Spleen (tissue), 11 donors: ENCODE data around the gene JARID2. TPM values are rescaled to one million over a fixed set of nuclear protein-coding genes. Genes with fewer than 3 reads are reported as not detected.
A peak's percentile ranks its signal among the peaks of the same experiment; 100 is the strongest.

ENCODE experiments used
- DNase-seq: peaks from one replicate; pipeline ENCODE4 v3.0.0-alpha.2; 2020
- H3K27ac ChIP-seq, 8 donors: fragments of 200-600 bp; sonication (generic) in 7 of 8; 1 replicate in 4 of 8; 2 replicates in 4 of 8; pipeline versions ENCODE4 v1.5.0 to v1.8.0; 2016 to 2021; ENCODE audit warnings: inconsistent platforms in 4 of 8, mild to moderate bottlenecking in 4 of 8, moderate library complexity in 1 of 8
- H3K27me3 ChIP-seq, 7 donors: fragments of 200-600 bp; sonication (generic) in 6 of 7; replicated peaks in 1 of 7; 1 replicate in 4 of 7; 2 replicates in 3 of 7; pipeline versions ENCODE4 v1.5.0 to v1.8.0; 2016 to 2021; ENCODE audit warnings: inconsistent platforms in 3 of 7, mild to moderate bottlenecking in 1 of 7
- H3K36me3 ChIP-seq, 6 donors: fragments of 200-600 bp; sonication (generic) in 5 of 6; 1 replicate in 4 of 6; 2 replicates in 2 of 6; pipeline versions ENCODE4 v1.5.0 to v1.8.0; 2016 to 2021; ENCODE audit warnings: inconsistent platforms in 2 of 6
- H3K4me1 ChIP-seq, 6 donors: fragments of 200-600 bp; sonication (generic) in 5 of 6; 1 replicate in 3 of 6; 2 replicates in 3 of 6; pipeline versions ENCODE4 v1.5.0 to v1.8.0; 2016 to 2021; ENCODE audit warnings: inconsistent platforms in 3 of 6
- H3K4me3 ChIP-seq, 8 donors: fragments of 200-600 bp; sonication (generic) in 7 of 8; 1 replicate in 4 of 8; 2 replicates in 4 of 8; pipeline versions ENCODE4 v1.5.0 to v1.8.0; 2016 to 2021; ENCODE audit warnings: inconsistent platforms in 4 of 8, mild to moderate bottlenecking in 4 of 8, moderate library complexity in 2 of 8
- H3K9me3 ChIP-seq, 8 donors: fragments of 200-600 bp; sonication (generic) in 7 of 8; 1 replicate in 4 of 8; 2 replicates in 4 of 8; pipeline versions ENCODE4 v1.5.0 to v1.8.0; 2016 to 2021; ENCODE audit warnings: inconsistent platforms in 4 of 8
- POLR2A ChIP-seq, 3 donors: fragments of 450-650 bp; IDR thresholded peaks; one replicate each; pipeline ENCODE4 v1.5.1; 2017; ENCODE audit warnings: antibody characterized with exemption in 3 of 3, mild to moderate bottlenecking in 1 of 3
- POLR2AphosphoS5 ChIP-seq, 3 donors: sonication (generic); formaldehyde crosslinking; IDR thresholded peaks; one replicate each; pipeline ENCODE4 v1.5.1; 2017; ENCODE audit warnings: antibody characterized with exemption in 3 of 3
- WGBS, 5 donors: extraction: QIAGEN DNeasy Blood & Tissue Kit in 3 of 5; methylation state at CpG; one replicate each; pipeline versions ENCODE4 v1.1.5 to v1.1.7; 2013 to 2018; 5-methylcytosine and 5-hydroxymethylcytosine counted together
- intact Hi-C: fragments of 100-400 bp; cut with DNase I; formaldehyde crosslinking; loops from one replicate; pipeline ENCODE4 v1.15.0; 2023; ENCODE audit warnings: low total_unique reads
- polyA plus RNA-seq, 3 donors: library from polyadenylated mRNA; stranded (reverse); fragments of 200-250 nt; gene quantifications; one replicate each; pipeline ENCODE4 v1.2.1, GENCODE V29; 2013
- total RNA-seq, 7 donors: library from RNA; depleted of rRNA in 3 of 7; stranded (reverse); fragments of >200 nt in 3 of 7; fragmentation: NEBNext Ultra II Directional in 4 of 7; extraction: Animal tissue kit (Norgen Biotek cat#: 25700) in 4 of 7; gene quantifications; one replicate each; pipeline versions ENCODE4 v1.1.0 to v1.2.1, GENCODE V29; 2016 to 2021
- TF ChIP-seq, protein P1 (sequence below), 11 experiments: fragments of 200-600 bp in 7 of 11; fragments of 450-650 bp in 4 of 11; sonication (generic) in 4 of 11; IDR thresholded peaks in 8 of 11; conservative IDR thresholded peaks in 3 of 11; 1 replicate in 7 of 11; 2 replicates in 4 of 11; pipeline versions ENCODE4 v1.4.0 to v1.8.0; 2016 to 2021; ENCODE audit warnings: antibody characterized with exemption in 11 of 11, inconsistent platforms in 4 of 11, mild to moderate bottlenecking in 1 of 11
- donor health status: healthy with polysubstance abuse.
- donor health status: DM: no; HTN: no; CAD: no; lungs with moderate emphysema.
- donor health status: DM: no; HTN: no; CAD: no.
- donor health status: Bipolar disorder and iron deficiency.
- donor health status: healthy.
- donor health status: DM: no; HTN: no; CAD: no.
- donor health status: DM: yes; HTN: yes; CAD: no.

JARID2 gene
- total and polyA plus RNA-seq, 10 donors, result 4.4 to 27.1 (median 20.6) TPM

- Histone ChIP-seq H3K9me3 (no peaks in the 10 kb centered on the region), H3K36me3 (peaks cover 4 to 100% (median 50%) of the 10 kb centered on the region in 6 donors), H3K4me1 (peaks cover 0 to 53% (median 15%) of the 10 kb centered on the region in 6 donors), H3K27me3 (no peaks in the 10 kb centered on the region), H3K27ac (peak overlapping the region in 5 of 8 donors; percentile 5 to 48 (median 24)), H3K4me3 (no peak overlapping the region)
- peak in 2 of 3 donors; percentile 40 to 64 for TF ChIP-seq POLR2AphosphoS5 (IDR thresholded peaks at IDR 0.05)
- TF ChIP-seq POLR2A (IDR thresholded peaks at IDR 0.05), result no peak
- TF ChIP-seq, protein P1, sequence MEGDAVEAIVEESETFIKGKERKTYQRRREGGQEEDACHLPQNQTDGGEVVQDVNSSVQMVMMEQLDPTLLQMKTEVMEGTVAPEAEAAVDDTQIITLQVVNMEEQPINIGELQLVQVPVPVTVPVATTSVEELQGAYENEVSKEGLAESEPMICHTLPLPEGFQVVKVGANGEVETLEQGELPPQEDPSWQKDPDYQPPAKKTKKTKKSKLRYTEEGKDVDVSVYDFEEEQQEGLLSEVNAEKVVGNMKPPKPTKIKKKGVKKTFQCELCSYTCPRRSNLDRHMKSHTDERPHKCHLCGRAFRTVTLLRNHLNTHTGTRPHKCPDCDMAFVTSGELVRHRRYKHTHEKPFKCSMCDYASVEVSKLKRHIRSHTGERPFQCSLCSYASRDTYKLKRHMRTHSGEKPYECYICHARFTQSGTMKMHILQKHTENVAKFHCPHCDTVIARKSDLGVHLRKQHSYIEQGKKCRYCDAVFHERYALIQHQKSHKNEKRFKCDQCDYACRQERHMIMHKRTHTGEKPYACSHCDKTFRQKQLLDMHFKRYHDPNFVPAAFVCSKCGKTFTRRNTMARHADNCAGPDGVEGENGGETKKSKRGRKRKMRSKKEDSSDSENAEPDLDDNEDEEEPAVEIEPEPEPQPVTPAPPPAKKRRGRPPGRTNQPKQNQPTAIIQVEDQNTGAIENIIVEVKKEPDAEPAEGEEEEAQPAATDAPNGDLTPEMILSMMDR (IDR thresholded peaks at IDR 0.05 in 8 of 11, conservative IDR thresholded peaks at IDR 0.05 in 3 of 11), result no peak
- 60 to 84% (median 69%) methylated on average over 18 to 19 of the region's 19 CpGs for WGBS, 5 donors
- intact Hi-C loops, result no loop called here
- DNase-seq, result no peak
Measured at GRCh38 chr6:15501826-15502445, 256.1 kb downstream of the JARID2 start.

GRCh38 chr6:15502446-15503345 lies 256.8 kb downstream of the JARID2 start:
- H3K27me3 ChIP-seq, result no peaks in the 10 kb centered on the region
- peak overlapping the region in 5 of 8 donors; percentile 5 to 48 (median 24) for H3K27ac ChIP-seq
- TF ChIP-seq, protein P1 (IDR thresholded peaks at IDR 0.05 in 8 of 11, conservative IDR thresholded peaks at IDR 0.05 in 3 of 11), result no peak
- TF ChIP-seq POLR2A (IDR thresholded peaks at IDR 0.05), result no peak
- no peak for TF ChIP-seq POLR2AphosphoS5 (IDR thresholded peaks at IDR 0.05)
- H3K9me3 ChIP-seq, result no peaks in the 10 kb centered on the region
- H3K4me1 ChIP-seq, result peaks cover 0 to 53% (median 15%) of the 10 kb centered on the region in 6 donors
- WGBS, 5 donors, result 79 to 88% (median 87%) methylated on average over 20 of the region's 20 CpGs
- H3K4me3 ChIP-seq, result no peak overlapping the region
- DNase-seq, result peak; percentile 39
- peaks cover 4 to 100% (median 52%) of the 10 kb centered on the region in 6 donors for H3K36me3 ChIP-seq
- intact Hi-C loops, result no loop called here

- Histone ChIP-seq H3K27ac (peak overlapping the region in 2 of 8 donors; percentile 2 to 24), H3K4me3 (no peak overlapping the region), H3K27me3 (no peaks in the 10 kb centered on the region), H3K36me3 (peaks cover 4 to 100% (median 56%) of the 10 kb centered on the region in 6 donors), H3K4me1 (peaks cover 0 to 59% (median 15%) of the 10 kb centered on the region in 6 donors), H3K9me3 (no peaks in the 10 kb centered on the region)
- DNase-seq, result peak; percentile 20
- TF ChIP-seq, protein P1 (IDR thresholded peaks at IDR 0.05 in 8 of 11, conservative IDR thresholded peaks at IDR 0.05 in 3 of 11), result no peak
- TF ChIP-seq POLR2AphosphoS5 (IDR thresholded peaks at IDR 0.05) (no peak), POLR2A (IDR thresholded peaks at IDR 0.05) (no peak)
- intact Hi-C loops, result no loop called here
- WGBS, 5 donors, result 89 to 97% (median 94%) methylated on average over 6 of the region's 6 CpGs
Measured at GRCh38 chr6:15503346-15503680, 257.4 kb downstream of the JARID2 start.

DNA sequence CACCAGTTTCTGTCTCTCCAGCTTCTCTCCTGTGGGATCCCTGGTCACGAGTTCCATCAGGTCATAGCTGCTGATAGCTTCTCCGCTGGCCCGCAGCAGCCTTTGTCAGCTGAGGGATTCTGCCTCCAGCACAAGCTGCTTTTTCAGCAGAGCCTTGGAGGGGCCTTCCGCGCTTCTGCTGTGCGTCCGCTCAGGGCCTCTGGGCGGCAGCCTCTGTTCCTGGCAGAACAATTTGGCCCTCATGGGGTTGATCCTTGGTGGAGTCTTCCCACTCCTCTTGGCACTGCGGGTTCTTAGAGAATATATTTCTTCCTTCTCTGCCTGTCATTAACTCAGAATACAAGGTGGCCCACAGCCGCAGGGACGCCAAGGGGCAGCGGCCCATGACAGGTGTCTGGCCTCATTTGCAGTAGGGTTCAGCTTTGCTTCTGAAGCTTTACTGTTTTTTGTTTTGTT lies 258.2 kb downstream of the JARID2 start:
- intact Hi-C loops, result no loop called here
- WGBS, 5 donors, result 90 to 94% (median 91%) methylated on average over 12 of the region's 12 CpGs
- Histone ChIP-seq H3K36me3 (peaks cover 4 to 100% (median 54%) of the 10 kb centered on the region in 6 donors), H3K4me3 (no peak overlapping the region), H3K27me3 (no peaks in the 10 kb centered on the region), H3K27ac (peak overlapping the region in 6 of 8 donors; percentile 18 to 57 (median 49)), H3K4me1 (peaks cover 0 to 67% (median 15%) of the 10 kb centered on the region in 6 donors), H3K9me3 (no peaks in the 10 kb centered on the region)
- DNase-seq, result peak; percentile 47
- TF ChIP-seq, protein P1 (IDR thresholded peaks at IDR 0.05 in 8 of 11, conservative IDR thresholded peaks at IDR 0.05 in 3 of 11), result no peak
- TF ChIP-seq POLR2AphosphoS5 (IDR thresholded peaks at IDR 0.05) (peak in 1 of 3 donors; percentile 15), POLR2A (IDR thresholded peaks at IDR 0.05) (no peak)
